ENCODE results near the gene TLR5.

The TLR5 gene

DNA sequence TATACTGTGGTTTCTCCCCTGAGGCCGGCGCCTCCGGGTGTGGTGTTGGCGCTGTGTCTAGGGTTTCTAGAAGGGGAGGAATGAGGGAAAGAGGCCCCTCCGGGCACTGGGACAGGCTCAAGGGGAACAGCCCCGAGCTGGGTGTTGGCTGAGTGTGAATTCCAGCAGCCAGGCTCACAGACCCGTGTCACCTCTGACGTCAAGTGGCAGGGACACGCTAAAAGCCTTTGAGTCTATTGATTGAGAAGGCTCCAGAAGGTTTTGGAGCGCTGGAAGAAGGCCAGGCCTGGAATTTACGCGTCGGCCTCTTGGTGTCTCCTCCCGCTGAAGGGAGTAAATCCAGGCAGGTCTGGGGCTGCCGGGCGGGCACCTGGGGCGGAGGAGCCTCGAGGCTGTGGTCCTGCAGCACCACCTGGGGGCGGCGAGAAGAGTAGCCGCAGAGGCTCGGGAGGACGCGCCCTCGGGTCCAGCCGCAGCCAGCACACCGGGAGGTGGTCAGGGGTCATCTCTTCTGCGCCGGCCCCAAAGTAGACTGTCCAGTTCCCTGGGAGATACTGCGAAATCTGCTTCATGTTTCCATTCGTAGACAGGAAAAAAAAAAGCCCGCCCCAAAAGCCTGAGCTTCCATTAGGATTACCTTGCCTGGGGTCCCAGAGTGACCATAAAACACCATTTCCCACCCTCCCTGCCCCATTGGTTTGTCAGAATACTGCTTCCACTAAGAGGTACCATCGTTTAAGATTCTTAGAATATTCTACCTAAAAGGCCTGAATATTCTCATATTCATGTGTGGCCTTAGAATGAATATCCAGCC is 61.7 kb downstream of the TLR5 start:
- no peak for FAIRE-seq
- DNase-seq (ENCODE audit: insufficient read length, low spot score): peak; percentile 85
- TF ChIP-seq POLR2A (IDR thresholded peaks at IDR 0.05; ENCODE audit: low read depth, low read length): no peak

DNA sequence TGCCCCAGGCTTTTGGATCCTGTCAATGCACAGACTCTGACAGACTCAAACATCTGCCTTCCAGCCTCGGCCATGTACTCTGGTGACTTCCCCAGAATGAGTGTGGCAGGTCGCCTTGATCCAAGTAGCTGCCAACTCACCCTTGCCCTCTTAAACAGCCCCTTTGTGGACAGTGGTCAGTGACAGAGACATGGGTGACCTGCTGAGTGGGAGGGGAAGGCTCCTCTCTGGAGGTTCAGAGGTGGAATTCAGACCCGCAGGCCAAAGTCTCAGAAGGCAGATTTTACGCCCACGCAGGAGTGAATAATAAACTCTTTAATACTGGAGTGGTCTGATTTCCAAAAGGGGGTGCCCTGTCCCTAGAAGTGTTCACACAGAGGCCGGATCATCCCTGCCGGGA is 63.5 kb downstream of the TLR5 start:
- no peak for FAIRE-seq
- no peak for DNase-seq (ENCODE audit: insufficient read length, low spot score)
- TF ChIP-seq POLR2A (IDR thresholded peaks at IDR 0.05; ENCODE audit: low read depth, low read length): no peak

DNA sequence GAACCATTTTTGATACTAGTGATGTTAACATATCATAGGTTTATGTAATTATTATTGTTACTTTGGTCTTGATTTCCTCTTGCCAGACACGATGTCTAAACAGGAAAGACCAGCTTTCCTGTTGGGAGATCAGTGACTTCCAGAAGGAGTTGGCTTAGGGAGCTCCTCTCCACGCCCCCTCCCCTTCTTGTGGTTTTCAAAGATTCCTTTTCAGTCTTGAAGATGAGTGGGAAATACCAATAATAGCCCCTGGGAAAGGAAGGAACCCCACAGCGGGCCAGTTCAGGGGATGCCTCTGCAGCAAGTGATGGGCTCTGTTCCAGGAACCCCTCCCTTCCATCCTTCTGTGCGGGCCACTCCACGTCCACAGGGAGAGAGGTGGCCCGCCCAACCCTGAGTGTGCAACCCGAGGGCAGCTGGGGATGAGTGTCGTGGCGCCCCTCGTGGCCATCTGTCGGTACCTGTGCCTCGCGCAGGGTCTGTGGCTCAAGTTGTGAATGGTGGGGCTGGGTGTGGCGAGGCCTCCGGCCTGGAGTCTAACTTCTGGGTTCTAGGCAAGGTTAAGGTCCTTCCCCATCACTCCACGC is 65.7 kb downstream of the TLR5 start:
- FAIRE-seq: no peak
- TF ChIP-seq POLR2A (IDR thresholded peaks at IDR 0.05; ENCODE audit: low read depth, low read length): no peak

DNA sequence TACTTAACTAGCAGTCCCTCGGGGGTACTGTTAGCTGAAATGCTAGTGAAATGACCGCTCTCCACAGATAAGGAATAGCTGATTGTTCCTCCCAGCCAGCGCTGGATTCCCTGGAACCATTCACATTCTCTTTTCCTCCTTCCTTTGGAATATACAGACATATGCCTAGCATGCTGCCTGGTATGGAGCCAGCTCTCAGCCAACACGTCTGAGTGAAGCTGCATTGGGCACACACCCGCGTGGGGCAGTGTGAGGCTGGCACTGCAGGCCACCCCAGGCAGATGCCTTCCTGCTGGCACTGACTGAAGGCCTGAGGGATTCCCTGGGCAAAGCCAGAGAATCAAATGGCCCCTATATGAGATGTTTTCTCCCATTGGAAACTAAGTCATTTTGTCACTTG is 66.7 kb downstream of the TLR5 start:
- no peak for DNase-seq (ENCODE audit: insufficient read length, low spot score)
- no peak for TF ChIP-seq POLR2A (IDR thresholded peaks at IDR 0.05; ENCODE audit: low read depth, low read length)
- no peak for FAIRE-seq

More for the DNA sequence above, 65.7 kb downstream of the TLR5 start:
- DNase-seq (ENCODE audit: insufficient read length, low spot score): no peak

DNA sequence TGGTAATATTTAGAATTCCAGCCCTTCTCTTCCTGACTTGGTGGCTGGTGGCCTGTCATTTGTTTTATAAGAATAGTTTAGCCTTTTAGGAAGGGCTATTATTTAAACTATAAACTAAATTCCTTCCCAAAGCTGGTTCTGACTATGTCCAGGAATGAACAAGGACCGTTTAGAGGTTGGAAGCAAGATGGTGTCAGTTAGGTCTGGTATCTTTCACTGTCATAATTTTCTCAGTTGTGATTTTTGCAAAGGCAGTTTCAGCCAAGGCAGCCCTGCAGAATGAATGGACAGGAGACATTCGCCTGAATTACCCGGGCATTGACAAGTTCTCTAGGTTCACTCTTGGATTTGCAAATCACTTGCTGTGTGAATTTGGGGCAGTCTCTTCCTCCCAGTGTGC is 67.2 kb downstream of the TLR5 start:
- FAIRE-seq: no peak
- TF ChIP-seq POLR2A (IDR thresholded peaks at IDR 0.05; ENCODE audit: low read depth, low read length): no peak

DNA sequence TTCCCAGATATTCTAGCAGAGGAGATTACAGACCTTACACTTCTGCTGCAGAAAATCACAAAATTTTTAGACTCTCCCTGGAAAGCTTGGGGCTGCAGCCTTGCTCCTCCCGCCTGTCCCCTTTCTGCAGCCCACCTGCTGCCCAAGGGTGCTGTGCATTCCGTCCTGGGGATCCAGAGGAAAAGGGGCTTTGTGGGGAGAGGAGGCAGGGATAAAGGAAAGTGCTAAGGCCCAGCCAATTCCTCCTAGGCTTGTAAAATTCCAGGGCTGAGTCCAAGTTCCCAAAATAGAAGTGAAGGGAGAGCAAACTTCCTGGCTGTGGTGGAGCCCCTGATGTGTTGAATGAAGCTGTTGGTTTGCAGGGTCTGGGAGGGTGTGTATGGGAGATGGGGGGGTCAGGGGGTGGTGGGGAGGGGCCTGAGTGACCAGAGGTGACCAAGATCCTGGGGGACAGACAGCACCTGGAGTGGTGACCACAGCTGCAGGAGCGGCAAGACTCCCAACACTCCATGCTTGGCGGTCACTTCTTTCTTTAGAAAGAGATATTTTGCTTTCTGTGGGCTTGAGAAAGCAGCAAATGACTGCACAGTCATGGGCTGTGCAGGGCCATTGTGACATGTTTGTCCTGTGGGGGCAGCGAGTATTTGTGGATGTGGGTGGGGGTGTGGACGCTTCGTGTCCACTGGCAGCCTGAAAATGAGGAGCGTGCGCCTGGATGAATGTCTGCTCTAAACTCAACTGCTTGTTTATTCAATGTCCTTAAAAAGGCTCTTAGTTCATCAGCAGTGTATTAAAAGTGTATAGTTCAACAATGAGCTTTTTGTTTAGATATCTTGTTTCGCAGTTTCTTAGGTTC is 68.4 kb downstream of the TLR5 start:
- no peak for FAIRE-seq
- no peak for TF ChIP-seq POLR2A (IDR thresholded peaks at IDR 0.05; ENCODE audit: low read depth, low read length)

More for the DNA sequence above, 67.2 kb downstream of the TLR5 start:
- no peak for DNase-seq (ENCODE audit: insufficient read length, low spot score)

DNA sequence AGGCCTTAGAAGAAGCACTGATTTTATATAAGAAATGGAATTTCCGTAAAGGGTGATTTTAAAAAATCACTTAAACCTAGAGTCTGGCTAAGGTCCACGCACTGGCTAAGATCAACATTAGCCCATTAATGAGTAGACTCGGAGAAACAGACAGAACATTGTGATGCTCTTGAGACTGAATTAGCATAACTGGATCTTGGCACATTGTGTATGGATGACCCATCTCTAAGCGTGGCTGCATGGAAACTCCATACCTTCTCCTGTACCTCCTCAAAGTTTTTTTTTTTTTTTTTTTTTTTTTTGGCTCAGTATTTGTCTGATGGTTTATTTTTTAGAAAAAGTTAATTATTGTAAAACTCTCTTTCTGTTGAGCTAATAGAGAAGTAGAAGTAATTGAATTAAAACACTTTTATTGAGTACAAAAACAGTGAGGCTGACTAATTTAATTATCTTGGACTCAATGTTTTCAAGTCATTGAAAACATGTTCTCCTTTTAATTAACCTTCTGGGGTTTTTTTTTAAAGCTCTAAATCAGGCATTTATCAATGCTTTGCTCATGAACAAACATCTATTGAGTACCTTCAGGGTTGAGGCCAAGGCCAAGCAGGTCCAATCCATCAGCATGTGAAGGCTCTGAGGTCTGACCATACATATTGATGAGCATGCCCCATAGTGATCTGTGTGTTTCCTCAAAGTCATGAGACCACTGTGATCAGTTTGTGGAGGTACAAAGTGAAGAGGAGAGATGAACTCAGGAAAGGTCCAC is 74.0 kb downstream of the TLR5 start:
- DNase-seq (ENCODE audit: insufficient read length, low spot score): no peak
- no peak for TF ChIP-seq POLR2A (IDR thresholded peaks at IDR 0.05; ENCODE audit: low read depth, low read length)
- no peak for FAIRE-seq

More for the DNA sequence above, 68.4 kb downstream of the TLR5 start:
- DNase-seq (ENCODE audit: insufficient read length, low spot score): no peak

DNA sequence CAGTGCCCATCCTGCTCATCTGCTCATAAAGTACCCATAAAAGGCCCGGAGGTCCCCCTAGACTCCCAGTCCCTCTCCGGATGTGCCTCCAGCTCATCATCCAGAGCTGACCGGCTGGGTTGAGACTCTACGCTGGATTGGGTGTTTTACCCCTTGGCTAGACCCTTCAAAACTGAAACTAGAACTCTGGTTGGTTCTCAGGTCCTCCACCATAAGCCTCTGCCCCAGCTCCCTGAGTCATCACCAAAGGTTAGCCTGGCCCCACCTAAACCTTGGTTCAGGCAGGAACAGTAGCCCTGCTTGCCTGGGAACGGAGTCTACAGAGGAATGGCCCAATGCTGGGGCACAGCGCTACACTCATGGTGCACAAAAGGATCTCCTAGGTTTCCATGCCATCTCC is 75.1 kb downstream of the TLR5 start:
- DNase-seq (ENCODE audit: insufficient read length, low spot score) (no peak), FAIRE-seq (no peak)
- TF ChIP-seq POLR2A (IDR thresholded peaks at IDR 0.05; ENCODE audit: low read depth, low read length): no peak

DNA sequence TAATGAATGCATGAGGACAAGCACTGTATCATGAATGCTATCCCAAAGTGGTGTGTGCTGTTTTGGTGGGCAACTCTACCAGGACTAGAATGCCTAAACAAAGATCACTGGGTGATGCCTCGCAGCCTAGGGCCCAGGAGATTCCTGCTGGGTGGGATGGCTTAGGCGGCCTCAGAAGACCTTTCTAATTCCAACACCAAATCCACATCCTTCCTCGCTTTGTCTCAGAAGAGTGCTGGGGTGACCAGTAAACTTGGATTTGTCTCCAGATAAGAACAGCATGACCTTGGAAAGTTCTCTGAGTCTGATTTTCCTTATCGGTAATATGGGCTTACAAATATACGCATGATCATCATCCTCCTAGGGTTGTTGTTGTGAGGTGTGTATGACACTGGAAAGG is 76.6 kb downstream of the TLR5 start:
- FAIRE-seq: no peak
- no peak for TF ChIP-seq POLR2A (IDR thresholded peaks at IDR 0.05; ENCODE audit: low read depth, low read length)
- no peak for DNase-seq (ENCODE audit: insufficient read length, low spot score)

DNA sequence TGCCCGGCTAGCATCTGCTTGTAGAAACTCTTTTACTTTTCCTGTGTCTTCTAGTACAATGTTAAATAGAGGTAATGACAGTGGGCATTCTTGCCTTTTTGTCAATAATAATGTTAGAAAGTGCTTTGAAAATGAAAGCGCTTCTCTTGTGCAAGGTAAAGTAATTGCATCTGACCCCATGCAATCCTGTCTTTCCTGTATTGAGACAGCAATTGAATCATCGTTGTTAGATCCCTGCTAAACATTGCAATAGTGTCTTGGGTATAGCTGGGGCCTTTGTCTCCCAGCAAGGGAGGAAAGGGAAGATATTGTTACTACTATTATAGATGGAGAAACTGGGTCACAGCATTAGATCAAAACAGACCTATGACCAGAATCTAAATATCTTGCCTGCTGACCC is 80.9 kb downstream of the TLR5 start:
- FAIRE-seq (no peak), DNase-seq (ENCODE audit: insufficient read length, low spot score) (no peak)
- no peak for TF ChIP-seq POLR2A (IDR thresholded peaks at IDR 0.05; ENCODE audit: low read depth, low read length)

DNA sequence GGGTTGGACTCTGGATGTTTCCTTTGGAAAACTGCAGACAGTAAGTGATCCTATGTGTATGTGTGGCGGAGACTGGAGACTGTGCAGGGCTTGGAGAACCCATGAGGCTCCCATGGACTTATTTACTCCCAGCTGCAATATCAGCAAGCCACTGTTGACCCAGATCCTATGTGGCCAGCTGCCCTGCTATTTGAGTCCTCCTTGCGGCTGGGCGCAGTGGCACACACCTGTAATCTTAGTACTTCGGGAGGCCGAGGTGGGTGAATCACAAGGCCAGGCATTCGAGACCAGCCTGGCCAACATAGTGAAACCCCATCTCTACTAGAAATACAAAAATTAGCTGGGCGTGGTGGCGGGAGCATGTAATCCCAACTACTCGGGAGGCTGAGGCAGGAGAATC is 83.5 kb downstream of the TLR5 start:
- no peak for TF ChIP-seq POLR2A (IDR thresholded peaks at IDR 0.05; ENCODE audit: low read depth, low read length)
- no peak for FAIRE-seq

More for the DNA sequence above, 83.5 kb downstream of the TLR5 start:
- no peak for DNase-seq (ENCODE audit: insufficient read length, low spot score)
